K562 (cell line): ENCODE data around the gene KIT. TPM values are rescaled to one million over a fixed set of nuclear protein-coding genes. Genes with fewer than 3 reads are reported as not detected.

Source experiments
- ATAC-seq: fragments of 200-7000 bp; cut with Tn5 transposase; 3 replicates; pipeline ENCODE4 v1.9.1; 2020; ENCODE audit warnings: moderate library complexity
- BruUV-seq: library from RNA; stranded (reverse); fragments of 400-500 nt; replicated peaks from 2 replicates; lab custom pipeline; 2021; lab: Mats Ljungman, UMichigan
- CTCF ChIA-PET: fragments of 300-600 bp; formaldehyde crosslinking; extraction: SDS; loops from one replicate; lab custom pipeline; 2021; ENCODE audit warnings: low intra/inter-chr PET ratio; lab: Yijun Ruan, JAX
- POLR2A ChIA-PET: fragments of 300-600, 350-650 bp; sonication (Branson Sonifier 250); formaldehyde crosslinking; extraction: SDS; loops from one replicate; lab custom pipeline; 2021; ENCODE audit warnings: antibody characterized with exemption, inconsistent platforms; lab: Yijun Ruan, JAX
- DNase-seq, 4 experiments: peaks; one replicate each; pipeline versions ENCODE4 v3.0.0 to v3.0.0-alpha.2; 2011 to 2018; ENCODE audit warnings: low spot score in 3 of 4, mixed read lengths in 3 of 4; ENCODE audit errors: extremely low read depth in 1 of 4
- FAIRE-seq: peaks from 2 replicates; lab custom pipeline; 2011; peaks lifted over from hg19 to GRCh38; lab: Jason Lieb, UNC
- H2AFZ ChIP-seq: 2 replicates; pipeline ENCODE4 v1.6.0; 2011; ENCODE audit warnings: low read depth, low read length, control low read depth, inconsistent platforms
- H3K27ac ChIP-seq: fragments of 200-600 bp; 3 replicates; pipeline ENCODE4 v1.8.0; 2011; ENCODE audit warnings: low read depth, mild to moderate bottlenecking, control low read depth, inconsistent platforms, low read length, moderate library complexity, mixed read lengths; ENCODE audit errors: extremely low read depth
- H3K27me3 ChIP-seq, 2 experiments: fragments of 300-600 bp in 1 of 2; 2 replicates in 1 of 2; 3 replicates in 1 of 2; pipeline versions ENCODE4 v1.6.0 to v1.8.0; 2011; ENCODE audit warnings: inconsistent platforms in 2 of 2, low read length in 2 of 2, mild to moderate bottlenecking in 1 of 2, mixed read lengths in 1 of 2, moderate library complexity in 1 of 2; ENCODE audit not compliant: control insufficient read depth in 2 of 2, insufficient read depth in 2 of 2
- H3K36me3 ChIP-seq: fragments of 300-600 bp; 3 replicates; pipeline ENCODE4 v1.8.0; 2011; ENCODE audit warnings: mild to moderate bottlenecking, low read length, inconsistent platforms; ENCODE audit not compliant: control insufficient read depth, insufficient read depth
- H3K4me1 ChIP-seq, 2 experiments: fragments of 200-600 bp in 1 of 2; replicated peaks in 1 of 2; 2 replicates in 1 of 2; 3 replicates in 1 of 2; pipeline versions ENCODE4 v1.5.1 to v1.8.0; 2011; ENCODE audit warnings: inconsistent platforms in 2 of 2, low read length in 2 of 2, mild to moderate bottlenecking in 1 of 2, mixed read lengths in 1 of 2, moderate library complexity in 1 of 2; ENCODE audit not compliant: control insufficient read depth in 2 of 2, insufficient read depth in 2 of 2
- H3K4me2 ChIP-seq: 2 replicates; pipeline ENCODE4 v1.6.1; 2011; ENCODE audit warnings: low read length, control low read depth, inconsistent platforms, mixed read lengths; ENCODE audit not compliant: insufficient read depth
- H3K4me3 ChIP-seq: fragments of 200-600 bp; sonication (generic), shearing (Covaris generic); 2 replicates; pipeline ENCODE4 v1.5.1; 2016; ENCODE audit warnings: control low read depth, inconsistent platforms
- H3K79me2 ChIP-seq: fragments of 200-600 bp; 3 replicates; pipeline ENCODE4 v1.8.0; 2011; ENCODE audit warnings: low read length, inconsistent platforms; ENCODE audit not compliant: control insufficient read depth, insufficient read depth
- H3K9ac ChIP-seq, 2 experiments: 2 replicates each; pipeline versions ENCODE4 v1.6.0 to v1.6.1; 2011; ENCODE audit warnings: low read depth in 2 of 2, low read length in 2 of 2, control low read depth in 1 of 2, inconsistent platforms in 1 of 2, mild to moderate bottlenecking in 1 of 2, mixed read lengths in 1 of 2; ENCODE audit not compliant: insufficient read depth in 1 of 2
- H3K9me1 ChIP-seq: one replicate; pipeline ENCODE4 v1.6.0; 2011; ENCODE audit warnings: inconsistent platforms, mild to moderate bottlenecking, low read length, moderate library complexity; ENCODE audit not compliant: control insufficient read depth, insufficient read depth
- H3K9me3 ChIP-seq: replicated peaks from 2 replicates; pipeline ENCODE4 v1.5.1; 2011; ENCODE audit warnings: low read depth, low read length, inconsistent platforms; ENCODE audit not compliant: control insufficient read depth, insufficient read depth
- H4K20me1 ChIP-seq: replicated peaks from 2 replicates; pipeline ENCODE4 v1.6.1; 2011; ENCODE audit warnings: low read length, inconsistent platforms, mixed read lengths; ENCODE audit not compliant: control insufficient read depth, insufficient read depth
- ARID3B ChIP-seq: fragments of 250-450 bp; sonication (Bioruptor Pico); IDR thresholded peaks from 2 replicates; pipeline ENCODE4 v1.4.0; 2020; ENCODE audit warnings: borderline replicate concordance
- C11orf30 ChIP-seq: fragments of 450-650 bp; IDR thresholded peaks from 2 replicates; pipeline ENCODE4 v1.6.1; 2016; ENCODE audit warnings: low read depth, mild to moderate bottlenecking
- PREB ChIP-seq: sonication (generic); formaldehyde crosslinking; IDR thresholded peaks from 2 replicates; pipeline ENCODE4 v1.8.1; 2023; ENCODE audit warnings: mild to moderate bottlenecking, missing genetic modification reagents
- PURB ChIP-seq: sonication (generic); formaldehyde crosslinking; IDR thresholded peaks from 2 replicates; pipeline ENCODE4 v1.9.0; 2021; ENCODE audit warnings: low read depth, mild to moderate bottlenecking, missing genetic modification reagents
- TAF1 ChIP-seq: IDR thresholded peaks from 2 replicates; pipeline ENCODE4 v1.6.1; 2011; ENCODE audit warnings: mild to moderate bottlenecking, low read length, moderate library complexity; ENCODE audit not compliant: insufficient read depth, control insufficient read depth, severe bottlenecking; ENCODE audit errors: extremely low read depth
- ZNF24 ChIP-seq: fragments of 450-650 bp; IDR thresholded peaks from 2 replicates; pipeline ENCODE4 v1.6.1; 2016
- WGBS: fragments of 100-300 bp; shearing (Covaris generic); methylation state at CpG from one replicate; pipeline ENCODE4 v1.1.6; 2016; ENCODE audit warnings: low coverage, mixed read lengths; ENCODE audit not compliant: insufficient coverage; ENCODE audit errors: missing lambda C conversion rate; 5-methylcytosine and 5-hydroxymethylcytosine counted together
- in situ Hi-C: fragments of 300-500 bp; cut with MboI; formaldehyde crosslinking; loops from 4 replicates; pipeline ENCODE4 v1.15.0; 2018; ENCODE audit warnings: inconsistent platforms, mixed read lengths
- intact Hi-C: fragments of 100-400 bp; cut with micrococcal nuclease; formaldehyde crosslinking; loops from 2 replicates; pipeline ENCODE4 v1.14.2; 2022
- polyA plus RNA-seq, 8 experiments: library from polyadenylated mRNA; depleted of rRNA in 4 of 8; stranded (reverse) in 5 of 8; unstranded in 3 of 8; fragments of >200 nt; fragmentation: Nextera tagmentation in 2 of 8; fragmentation: Illumina TruSeq in 1 of 8; extraction: Ambion mirVana in 2 of 8; extraction: Trizol in 1 of 8; gene quantifications; 2 replicates each; pipeline versions ENCODE4 v1.2.1 to v1.2.3, GENCODE V29; 2011 to 2014; ENCODE audit warnings: inconsistent platforms in 1 of 8, missing spikeins in 1 of 8
- total RNA-seq, 7 experiments: library from RNA; depleted of rRNA in 6 of 7; stranded (reverse); fragments of >200 nt in 6 of 7; fragmentation: Illumina TruSeq in 2 of 7; extraction: Trizol in 2 of 7; gene quantifications; 2 replicates each; pipeline versions ENCODE4 v1.2.1 to v1.2.3, GENCODE V29; 2011 to 2021; ENCODE audit warnings: low replicate concordance in 1 of 7
- TF ChIP-seq, protein P1 (sequence below): fragments of 450-650 bp; formaldehyde crosslinking; IDR thresholded peaks from 2 replicates; pipeline ENCODE4 v1.4.0; 2022; ENCODE audit warnings: mild to moderate bottlenecking, moderate library complexity

Gene KIT
- total and polyA plus RNA-seq, 9 of the 15 experiments (the other 6 are each of a cell fraction or from before 2014, with no cell fraction given): 0.27 to 5.6 (median 0.57) TPM

DNA sequence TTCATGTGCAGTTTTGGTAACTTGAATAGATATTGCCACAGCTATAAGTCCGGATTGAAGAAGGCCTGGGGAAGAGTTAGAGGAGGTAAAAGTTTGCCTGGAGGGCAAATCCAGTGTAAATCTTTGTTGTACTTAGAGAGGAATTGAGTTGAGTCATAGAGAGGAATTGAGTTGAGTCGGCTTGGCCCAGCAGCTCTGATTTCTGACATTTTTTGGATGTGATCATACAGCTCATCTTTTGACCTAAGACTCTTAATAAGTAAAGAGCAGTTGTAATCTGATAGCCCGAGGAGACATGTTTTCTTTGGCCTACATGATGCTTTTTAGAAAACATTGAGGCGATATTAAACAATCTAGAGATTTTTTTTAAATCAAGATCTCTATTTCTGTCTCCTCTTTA, 3.9 kb downstream of the KIT start:
- no peak overlapping the region for H3K4me3 ChIP-seq
- FAIRE-seq: no peak
- ChIA-PET POLR2A (no interaction called here), CTCF (no interaction called here)
- H3K36me3 ChIP-seq: no peaks in the 10 kb centered on the region
- no peaks in the 10 kb centered on the region for H3K9me3 ChIP-seq
- no peak overlapping the region for H3K9ac ChIP-seq
- H2AFZ ChIP-seq: no peak overlapping the region
- TF ChIP-seq ARID3B (no peak), TAF1 (no peak), C11orf30 (no peak), ZNF24 (no peak), PREB (CRISPR knock-in tag) (no peak), PURB (CRISPR knock-in tag) (no peak)
- TF ChIP-seq, protein P1, sequence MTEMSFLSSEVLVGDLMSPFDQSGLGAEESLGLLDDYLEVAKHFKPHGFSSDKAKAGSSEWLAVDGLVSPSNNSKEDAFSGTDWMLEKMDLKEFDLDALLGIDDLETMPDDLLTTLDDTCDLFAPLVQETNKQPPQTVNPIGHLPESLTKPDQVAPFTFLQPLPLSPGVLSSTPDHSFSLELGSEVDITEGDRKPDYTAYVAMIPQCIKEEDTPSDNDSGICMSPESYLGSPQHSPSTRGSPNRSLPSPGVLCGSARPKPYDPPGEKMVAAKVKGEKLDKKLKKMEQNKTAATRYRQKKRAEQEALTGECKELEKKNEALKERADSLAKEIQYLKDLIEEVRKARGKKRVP (CRISPR knock-in tag): no peak
- no peaks in the 10 kb centered on the region for H3K9me1 ChIP-seq
- intact Hi-C loops (no loop called here), in situ Hi-C loops (no loop called here)
- no TSS peak for BruUV-seq
- H3K27ac ChIP-seq: no peak overlapping the region
- WGBS: 21% methylated on average over 4 of the region's 4 CpGs
- no peak for DNase-seq
- H3K27me3 ChIP-seq: peaks cover 0 to 21% of the 10 kb centered on the region in 2 experiments; a peak in 4 of 5 replicates
- H3K79me2 ChIP-seq: no peaks in the 10 kb centered on the region
- H4K20me1 ChIP-seq: no peaks in the 10 kb centered on the region
- no peak for ATAC-seq
- H3K4me1 ChIP-seq: peaks cover 5 to 23% of the 10 kb centered on the region in 2 experiments; a peak in 3 of 5 replicates
- H3K4me2 ChIP-seq: no peak overlapping the region
